Cortex of kidney (tissue), 1 donor: ENCODE measurements around the gene FERMT1.
"Not testable (repeated sequence)": the region's sequence is repeated elsewhere in the genome, so short reads cannot be mapped to it uniquely, and the experiment has no call there.

Source experiments
- DNase-seq: peaks from one replicate; lab custom pipeline; 2025; lab: John Stamatoyannopoulos, UW

Gene FERMT1

GRCh38 chr20:6040958-6041807 is 81.6 kb downstream of the FERMT1 start:
- DNase-seq, result no peak

GRCh38 chr20:6040540-6040939 is 82.3 kb downstream of the FERMT1 start:
- DNase-seq, result no peak

- DNase-seq, result no peak
These were observed 83.1 kb downstream of the FERMT1 start for GRCh38 chr20:6039766-6040165.

GRCh38 chr20:6038256-6038655 is 84.6 kb downstream of the FERMT1 start:
- DNase-seq, result no peak

GRCh38 chr20:6037082-6037481 is 85.7 kb downstream of the FERMT1 start:
- no peak for DNase-seq

GRCh38 chr20:6036213-6036612 is 86.6 kb downstream of the FERMT1 start:
- no peak for DNase-seq

- DNase-seq, result no peak
These were observed 88.5 kb downstream of the FERMT1 start for GRCh38 chr20:6034134-6034969.

GRCh38 chr20:6032907-6033306 is 89.9 kb downstream of the FERMT1 start:
- DNase-seq, result not testable (repeated sequence)

GRCh38 chr20:6030453-6031080 is 92.3 kb downstream of the FERMT1 start:
- no peak for DNase-seq

GRCh38 chr20:6029538-6029937 is 93.3 kb downstream of the FERMT1 start:
- DNase-seq, result no peak

GRCh38 chr20:6028818-6029217 is 94.0 kb downstream of the FERMT1 start:
- DNase-seq, result no peak

GRCh38 chr20:6026051-6026450 is 96.8 kb downstream of the FERMT1 start:
- DNase-seq, result no peak
